ENCODE results near the gene HGFAC. TPM values are rescaled to one million over a fixed set of nuclear protein-coding genes. Genes with fewer than 3 reads are reported as not detected.
A peak's percentile ranks its signal among the peaks of the same experiment; 100 is the strongest.

HGFAC gene
- total and polyA plus RNA-seq, 2 of the 13 experiments (the other 11 are each of a cell fraction or from before 2014, with no cell fraction given), result 8.5 to 63.6 TPM

GRCh38 chr4:3484057-3484973 is 42.5 kb downstream of the HGFAC start (continued):
- TF ChIP-seq TARDBP (CRISPR knock-in tag; IDR thresholded peaks at IDR 0.05), result no peak
- TF ChIP-seq ZBED4 (CRISPR knock-in tag; IDR thresholded peaks at IDR 0.05; ENCODE audit: borderline replicate concordance), result no peak
- peak; percentile 21; the same call in 1 of the 2 replicates for TF ChIP-seq KDM5B (CRISPR knock-in tag; IDR thresholded peaks at IDR 0.05; ENCODE audit: borderline replicate concordance)
- TF ChIP-seq MNT (IDR thresholded peaks at IDR 0.05), result 0 out of 2 replicates have a peak, but pooled peaks have one; percentile 26
- no peak for TF ChIP-seq NFIC (IDR thresholded peaks at IDR 0.05; ENCODE audit: low read length)
- no peak for TF ChIP-seq CBFB (CRISPR knock-in tag; IDR thresholded peaks at IDR 0.05)
- TF ChIP-seq ZSCAN21 (CRISPR knock-in tag; IDR thresholded peaks at IDR 0.05; ENCODE audit: borderline replicate concordance), result no peak
- TF ChIP-seq ZNF674 (CRISPR knock-in tag; IDR thresholded peaks at IDR 0.05; ENCODE audit: low read depth), result no peak
- TF ChIP-seq ZNF687 (CRISPR knock-in tag; IDR thresholded peaks at IDR 0.05), result peak; percentile 47

Measured in HepG2 (cell line).